CD4-positive, alpha-beta T cell treated with Interleukin-1 beta for 1 hour (primary cell): ENCODE data around the gene CDCA7L.
"Not testable (repeated sequence)": the region's sequence is repeated elsewhere in the genome, so short reads cannot be mapped to it uniquely, and the experiment has no call there.

Source experiments
- DNase-seq, 2 donors: peaks; one replicate each; pipeline ENCODE4 v3.0.0-alpha.2; 2020 to 2022

The CDCA7L gene

DNA sequence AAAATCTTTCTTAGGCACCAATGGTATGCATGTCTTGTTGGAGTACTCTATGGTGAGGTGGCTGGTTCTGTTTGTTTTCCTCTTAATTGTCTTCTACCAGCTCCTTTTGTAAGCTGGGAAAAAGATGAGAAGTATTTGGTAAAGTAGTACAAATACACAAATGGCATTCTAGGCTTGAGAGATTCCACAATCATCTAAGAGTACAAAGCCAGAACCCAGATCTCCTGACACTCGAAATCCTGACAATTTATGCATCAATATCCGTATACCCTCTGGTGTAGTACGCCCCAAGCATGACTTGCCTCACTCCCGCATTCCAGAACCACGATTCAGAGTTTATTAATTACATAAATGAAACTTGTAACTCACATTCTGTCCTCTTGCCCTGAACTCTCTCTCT is 43.5 kb downstream of the CDCA7L start:
- no peak for DNase-seq

DNA sequence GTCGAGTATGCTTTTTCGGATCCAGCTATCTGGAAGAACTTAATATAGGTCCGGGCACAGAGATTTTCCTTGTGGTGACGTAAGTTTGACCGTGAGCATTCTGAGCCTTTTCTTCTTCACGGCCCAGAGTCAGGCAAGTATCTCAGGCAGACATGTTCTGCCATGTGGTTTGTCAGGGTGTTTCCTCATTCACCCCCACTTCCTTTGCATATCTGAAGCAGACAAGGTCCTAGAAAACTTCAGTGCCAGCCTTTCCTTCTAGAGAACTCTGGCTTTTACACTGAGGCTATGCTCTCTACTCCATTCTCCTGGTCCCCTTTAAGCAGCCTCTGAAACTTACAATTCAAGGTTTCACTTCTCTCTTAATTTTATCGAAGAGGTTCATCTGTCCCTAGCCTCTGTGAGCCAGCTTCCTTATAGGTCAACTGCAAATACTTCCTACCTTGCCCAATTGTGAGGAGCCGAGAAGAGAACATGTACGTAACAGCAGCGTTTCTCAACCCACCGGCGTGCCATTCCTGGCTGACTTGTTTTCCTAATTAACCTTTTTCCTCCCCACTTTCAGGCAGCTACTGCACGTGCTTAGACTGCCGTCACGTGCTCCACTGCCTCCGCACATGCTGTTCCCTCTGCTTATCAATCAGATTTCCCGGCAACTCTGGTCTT is 47.3 kb downstream of the CDCA7L start:
- peak; percentile 30 to 38 for DNase-seq

GRCh38 chr7:21893401-21893800 is 52.3 kb downstream of the CDCA7L start:
- DNase-seq: no peak

- no peak for DNase-seq
These were observed 54.4 kb downstream of the CDCA7L start for GRCh38 chr7:21891291-21891690.

DNA sequence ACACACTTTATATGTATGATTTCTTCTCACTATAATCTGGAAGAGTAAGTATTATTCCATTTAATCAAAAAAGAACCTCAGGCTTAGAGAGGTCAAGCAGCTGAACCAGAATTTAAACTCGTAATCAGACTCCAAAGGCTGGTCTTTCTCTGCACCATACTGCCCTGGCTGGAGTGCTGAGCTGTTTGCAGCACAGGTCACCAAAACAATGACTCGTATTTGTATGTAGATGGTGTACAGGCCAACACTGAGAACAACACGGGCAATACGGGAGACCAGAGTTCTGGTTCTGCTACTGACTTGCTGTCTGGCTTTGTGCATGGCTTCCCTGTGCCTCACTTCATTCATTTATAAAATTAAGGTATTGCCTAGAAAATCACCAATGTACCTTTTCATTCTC is 57.9 kb downstream of the CDCA7L start:
- no peak for DNase-seq

DNA sequence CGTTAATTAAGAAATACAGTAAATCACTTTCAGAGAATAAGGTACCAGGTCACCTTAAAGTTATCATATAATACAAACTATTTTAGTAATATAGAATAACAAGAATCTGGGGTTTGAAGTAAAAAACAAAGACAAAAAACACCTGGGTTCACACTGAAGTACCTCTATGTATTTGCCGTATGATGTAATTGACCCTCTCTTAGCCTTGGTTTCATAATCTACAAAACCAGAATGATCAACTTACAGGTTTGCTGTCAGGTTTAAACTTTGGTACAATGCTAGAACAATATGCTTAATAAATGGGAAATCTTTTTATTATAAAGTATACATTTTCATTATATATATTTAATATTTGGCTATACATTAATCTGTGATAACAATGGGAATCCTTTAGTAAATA is 58.3 kb downstream of the CDCA7L start:
- DNase-seq: no peak

- DNase-seq: no peak
These were observed 59.3 kb downstream of the CDCA7L start for GRCh38 chr7:21886396-21886795.

- DNase-seq: no peak
These were observed 61.2 kb downstream of the CDCA7L start for GRCh38 chr7:21884496-21884895.

- not testable (repeated sequence) for DNase-seq
These were observed 62.2 kb downstream of the CDCA7L start for GRCh38 chr7:21883501-21883900.

DNA sequence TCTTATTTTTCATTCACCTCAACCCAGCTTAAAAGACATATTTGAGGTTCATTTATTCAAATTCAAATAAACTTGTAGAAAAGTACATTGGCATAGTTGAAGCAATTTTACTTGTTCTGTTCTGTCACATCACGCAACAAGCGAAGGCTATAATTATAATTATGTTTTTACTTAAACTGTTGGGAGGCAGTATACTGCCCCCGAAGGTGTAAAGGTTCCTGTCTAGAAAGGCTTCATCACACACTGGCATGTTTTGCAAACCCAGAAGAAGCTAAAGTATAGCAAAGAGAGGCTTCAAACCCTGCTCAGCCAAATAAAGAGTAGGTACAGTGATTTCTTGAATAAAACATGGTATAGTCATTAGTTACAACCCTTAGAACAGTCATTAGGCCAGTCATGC is 62.6 kb downstream of the CDCA7L start:
- no peak for DNase-seq

DNA sequence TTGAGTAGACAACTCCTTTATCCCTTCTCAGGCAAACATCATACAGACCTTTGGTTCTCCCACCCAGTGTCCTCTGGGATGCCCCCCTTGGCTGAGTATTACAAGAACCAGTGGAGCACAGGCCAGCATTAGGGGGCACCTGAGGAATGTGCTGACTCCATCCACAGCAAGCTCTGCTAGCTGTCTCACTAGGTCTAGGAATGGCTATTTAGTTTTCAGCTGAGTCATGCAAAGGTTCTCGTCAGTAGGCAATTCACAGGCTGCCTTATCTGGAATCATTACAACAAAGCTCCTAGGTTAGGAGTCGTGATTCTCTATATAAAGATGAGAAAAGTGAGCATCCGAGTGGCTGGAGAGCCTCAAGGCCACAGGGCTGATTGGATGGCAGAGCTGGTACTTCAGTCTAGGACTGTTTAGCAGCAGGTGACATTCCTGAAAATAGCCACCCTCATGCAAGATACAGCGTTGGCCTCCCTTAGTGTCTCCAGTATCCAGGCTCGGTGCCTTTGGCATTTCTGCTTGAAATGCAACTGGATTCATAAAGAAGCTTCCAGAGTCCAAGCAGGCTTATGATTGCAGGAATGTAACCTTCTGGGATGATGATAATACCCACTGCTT is 75.8 kb downstream of the CDCA7L start:
- no peak for DNase-seq

DNA sequence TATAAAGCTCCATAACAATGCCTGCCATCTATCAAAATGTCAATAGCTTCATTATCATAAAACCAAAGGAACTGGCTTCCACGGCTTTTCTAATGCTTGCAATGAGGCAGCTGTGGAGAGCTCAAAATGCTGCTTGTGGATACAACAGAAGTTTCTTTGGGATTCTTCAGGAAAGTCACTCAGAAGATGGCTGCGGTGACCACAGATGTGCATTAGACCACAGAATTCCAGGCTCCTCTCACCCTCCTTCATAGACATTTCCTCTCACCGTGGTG is 77.2 kb downstream of the CDCA7L start:
- DNase-seq: no peak

GRCh38 chr7:21867816-21868575 is 77.7 kb downstream of the CDCA7L start:
- no peak for DNase-seq

- no peak for DNase-seq
These were observed 78.5 kb downstream of the CDCA7L start for GRCh38 chr7:21867226-21867625.

DNA sequence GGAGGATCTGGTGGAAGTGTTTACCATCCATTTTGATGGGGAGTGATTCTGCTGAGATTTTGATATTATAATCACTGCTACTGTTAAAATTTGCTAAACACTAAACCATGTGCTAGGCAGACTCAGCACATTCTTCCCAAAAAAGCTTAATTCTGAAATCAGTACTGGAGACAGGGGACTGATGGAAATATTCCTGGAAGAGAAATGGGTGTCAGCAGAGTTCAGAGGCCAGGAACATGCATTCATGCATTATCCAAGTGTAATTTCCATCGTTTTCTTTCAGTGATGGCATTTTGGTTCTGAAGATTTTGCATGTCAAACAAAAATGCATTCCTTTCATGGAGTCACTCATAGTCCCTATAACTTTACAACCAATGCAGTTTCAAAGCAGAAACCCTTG is 79.0 kb downstream of the CDCA7L start:
- DNase-seq: no peak

GRCh38 chr7:21865631-21866204 is 80.0 kb downstream of the CDCA7L start:
- DNase-seq: not testable (repeated sequence)

DNA sequence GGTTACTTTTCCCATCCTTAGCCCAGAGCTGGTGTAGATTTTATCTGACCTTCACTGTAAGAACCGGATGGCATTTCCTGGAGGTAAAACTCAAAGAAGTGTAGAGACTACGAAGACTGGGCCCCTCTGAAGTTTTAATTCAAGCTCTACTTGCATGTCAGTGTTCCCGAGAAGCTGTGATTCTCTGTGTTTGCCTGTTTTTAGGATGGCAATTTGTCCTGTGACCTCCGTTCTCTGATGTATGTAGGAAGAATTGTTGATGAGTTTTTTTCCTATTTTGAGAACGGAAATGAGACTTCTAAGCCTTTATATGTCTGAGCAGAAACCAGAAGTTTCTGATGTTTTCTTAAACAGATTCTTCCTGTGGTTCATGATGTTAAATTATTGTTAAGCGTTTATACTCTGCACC is 94.1 kb downstream of the CDCA7L start:
- no peak for DNase-seq
